GM21619 (cell line): ENCODE results near the gene TNNT2.

Experiments
- ATAC-seq: cut with Tn5 transposase; IDR thresholded peaks from one replicate; pipeline ENCODE4 v1.9.1; 2021; ENCODE audit not compliant: unreplicated experiment

The TNNT2 gene

DNA sequence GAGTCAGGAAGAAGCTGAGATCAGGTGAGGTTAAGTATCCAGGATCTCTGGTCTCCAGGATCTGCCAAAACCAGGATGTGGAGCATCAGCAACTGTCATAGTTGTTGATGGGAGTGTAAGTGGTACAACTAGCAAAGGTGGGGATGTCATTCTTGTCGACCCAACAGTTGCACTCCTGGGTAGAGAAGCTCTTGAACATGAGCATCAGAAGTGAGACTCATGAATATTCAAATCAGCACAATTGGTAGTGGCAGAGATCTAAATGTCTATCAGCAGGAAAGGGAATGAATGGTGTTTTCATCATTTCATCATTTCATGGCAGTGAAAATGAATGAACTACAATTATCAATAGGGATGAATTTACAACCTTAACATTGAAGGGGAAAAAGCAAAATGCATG, 25.9 kb upstream of the TNNT2 start:
- no peak for ATAC-seq

- ATAC-seq, result no peak
Observed at GRCh38 chr1:201401700-201402099, 24.2 kb upstream of the TNNT2 start.

DNA sequence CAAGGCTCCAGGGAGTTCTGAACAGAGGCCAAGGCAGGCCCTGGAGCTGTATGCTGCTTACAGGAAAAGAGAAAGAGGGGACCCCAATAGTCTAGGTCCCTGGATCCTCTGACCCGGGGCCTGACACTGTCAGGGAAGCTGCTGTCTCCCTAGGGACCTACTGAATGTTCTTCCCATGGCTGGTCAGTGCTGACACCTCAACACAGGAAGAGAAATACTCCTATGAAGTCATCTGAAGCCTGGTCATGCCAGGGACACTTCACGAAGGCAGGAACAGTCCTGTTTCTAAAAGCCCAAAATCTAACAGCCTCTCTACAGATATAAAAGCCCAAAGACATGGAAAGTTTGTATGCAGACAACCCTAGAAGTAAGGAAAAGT, 23.4 kb upstream of the TNNT2 start:
- no peak for ATAC-seq

GRCh38 chr1:201400212-201400851, 22.9 kb upstream of the TNNT2 start:
- no peak for ATAC-seq

GRCh38 chr1:201399352-201400126, 22.1 kb upstream of the TNNT2 start:
- ATAC-seq, result no peak

- ATAC-seq, result no peak
Observed at GRCh38 chr1:201399018-201399351, 21.5 kb upstream of the TNNT2 start, which contains the start of gene LAD1. TSS of gene LAD1 (minus strand) at chr1:201399324. CDS start at chr1:201399306, 18 bp downstream.

GRCh38 chr1:201397675-201398074, 20.2 kb upstream of the TNNT2 start:
- no peak for ATAC-seq

GRCh38 chr1:201396861-201397464, 19.5 kb upstream of the TNNT2 start:
- no peak for ATAC-seq

- ATAC-seq, result no peak
Observed at GRCh38 chr1:201395936-201396335, 18.5 kb upstream of the TNNT2 start.

DNA sequence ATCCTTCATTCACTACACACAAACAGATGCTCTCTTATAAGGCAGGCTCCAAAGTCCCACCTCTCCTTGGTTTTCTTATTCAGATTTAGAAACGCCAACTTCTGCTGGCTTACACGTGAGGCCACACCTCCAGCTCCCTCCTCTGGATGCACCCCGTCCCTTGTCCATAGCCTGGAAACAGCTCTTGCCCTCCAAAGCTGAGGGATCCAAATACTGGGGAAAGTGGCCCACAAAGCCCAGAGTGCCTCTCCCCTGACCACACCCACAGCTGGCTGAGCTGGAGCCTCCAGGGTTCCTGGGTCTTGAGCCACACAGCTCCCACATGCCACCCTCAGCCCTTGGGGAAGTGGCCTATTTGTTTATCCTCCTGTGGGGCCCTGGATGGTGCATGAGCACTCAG, 17.1 kb upstream of the TNNT2 start:
- ATAC-seq, result no peak

DNA sequence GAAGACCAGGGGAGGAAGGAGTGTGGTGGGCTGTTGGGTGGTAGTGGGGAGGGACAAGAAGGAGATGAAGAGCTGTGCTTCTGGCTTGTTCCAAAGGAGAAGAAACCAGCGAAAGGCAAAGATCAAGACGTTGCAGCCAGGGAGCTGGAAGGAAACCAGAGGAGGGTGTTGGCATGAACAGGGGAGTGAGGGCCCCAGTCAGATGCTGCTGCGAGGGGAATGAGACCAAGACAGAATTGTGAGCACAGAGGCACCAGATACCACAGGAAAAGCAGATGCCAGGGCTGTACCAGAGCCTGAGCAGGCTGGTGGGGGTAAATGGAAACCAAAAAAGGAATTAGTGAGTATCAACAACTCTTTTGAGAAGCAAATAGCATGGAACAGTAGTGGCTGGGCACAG, 15.6 kb upstream of the TNNT2 start:
- no peak for ATAC-seq

GRCh38 chr1:201391651-201392511, 14.4 kb upstream of the TNNT2 start:
- ATAC-seq, result no peak

DNA sequence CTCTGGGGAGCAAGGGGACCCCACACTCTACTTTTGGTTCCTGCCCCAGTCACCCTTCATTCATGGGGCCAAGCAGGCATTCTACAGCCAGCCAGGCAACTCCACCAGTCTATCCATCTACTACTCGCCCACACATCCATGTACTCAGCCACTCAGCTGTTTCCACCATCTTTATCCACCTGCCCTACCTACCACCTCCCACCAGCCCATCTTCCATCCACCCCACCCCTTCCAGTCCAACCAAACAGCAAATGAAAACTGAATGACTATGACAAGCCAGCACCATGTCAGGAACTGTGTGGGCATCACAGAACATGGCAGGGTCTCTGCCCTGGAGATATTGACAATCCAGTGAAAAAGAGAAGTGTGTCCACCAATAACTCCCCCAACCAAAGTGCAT, 13.7 kb upstream of the TNNT2 start:
- ATAC-seq, result no peak

DNA sequence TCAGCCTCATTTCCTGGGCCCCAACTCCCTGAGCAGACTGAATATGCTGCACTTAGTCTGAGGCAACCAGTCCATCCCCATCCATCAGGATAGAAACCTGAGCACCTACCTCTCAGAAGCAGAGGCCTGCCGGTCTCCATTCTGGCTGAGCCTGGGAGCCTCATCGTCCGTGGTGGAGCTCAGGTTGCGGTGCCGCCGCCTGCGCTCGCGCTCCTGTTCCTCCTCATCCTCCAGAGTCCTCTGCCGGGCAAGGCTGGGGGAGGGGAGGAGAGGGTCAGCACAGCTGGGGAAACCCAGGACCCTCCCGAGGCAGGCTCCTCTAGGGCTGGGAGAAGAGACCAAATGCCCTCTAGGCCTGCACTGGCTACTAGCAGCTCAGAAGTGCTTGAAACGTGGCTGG, 11.6 kb upstream of the TNNT2 start:
- ATAC-seq, result no peak

GRCh38 chr1:201386208-201386607, 8.7 kb upstream of the TNNT2 start:
- no peak for ATAC-seq

DNA sequence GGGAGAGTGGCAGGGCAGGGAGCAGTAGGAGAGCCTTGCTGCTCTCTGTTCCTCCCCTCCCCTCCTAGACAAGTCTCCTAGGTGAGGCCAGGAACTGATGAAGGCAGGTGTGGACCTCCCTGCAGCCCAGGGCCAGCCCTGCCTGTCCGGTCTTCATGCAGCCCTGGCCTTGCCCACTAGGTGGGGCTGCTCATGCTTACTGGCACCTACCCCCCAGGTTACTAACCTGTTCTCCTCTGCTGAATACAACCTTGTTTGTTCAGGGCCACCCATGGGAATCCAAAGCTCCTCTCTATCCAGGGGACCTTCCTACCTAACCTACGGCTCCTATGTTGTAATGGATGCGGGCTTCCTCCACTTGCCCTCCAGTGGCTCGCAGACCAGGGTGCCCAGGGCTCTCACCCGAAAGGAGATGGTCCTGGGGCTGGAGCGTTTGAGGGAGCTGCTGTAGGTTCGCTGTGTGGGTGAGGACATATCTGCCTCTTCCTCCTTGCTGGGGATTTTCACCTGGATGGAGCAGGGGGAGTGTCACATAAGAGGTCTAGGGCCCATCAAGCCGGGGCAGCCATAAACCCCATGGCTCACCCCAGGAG, 7.9 kb upstream of the TNNT2 start:
- peak; percentile 88 for ATAC-seq

GRCh38 chr1:201384406-201384782, 6.9 kb upstream of the TNNT2 start:
- no peak for ATAC-seq

GRCh38 chr1:201383647-201384405, 6.3 kb upstream of the TNNT2 start:
- ATAC-seq, result no peak

GRCh38 chr1:201381130-201381529, 3.6 kb upstream of the TNNT2 start:
- no peak for ATAC-seq

DNA sequence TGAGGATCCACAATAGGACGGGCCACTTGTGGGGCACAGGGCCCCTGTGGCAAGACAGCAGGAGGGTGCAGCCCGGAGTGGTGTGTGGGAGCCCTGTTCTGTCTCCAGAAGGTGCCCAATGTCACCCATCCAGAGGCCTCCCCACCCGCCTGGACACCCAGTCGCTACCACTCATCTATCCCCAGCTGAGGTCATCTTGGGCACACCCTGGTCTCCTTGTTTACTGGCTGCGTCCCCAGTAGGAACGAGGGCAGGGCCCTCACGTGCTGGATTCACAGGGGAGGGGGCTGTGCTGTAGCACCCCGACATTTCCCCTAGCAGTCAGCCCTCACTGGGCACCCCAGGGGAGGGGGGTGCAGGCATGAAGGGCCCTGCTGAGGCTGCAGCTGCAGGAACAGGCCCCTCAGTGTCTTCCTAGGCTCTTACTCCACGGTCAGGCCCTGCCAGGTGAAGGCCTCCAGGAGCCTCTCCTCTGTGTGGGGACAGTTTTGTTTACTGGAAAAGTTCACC, 2.3 kb upstream of the TNNT2 start:
- no peak for ATAC-seq
